Astrocyte (in vitro differentiated cells and primary cell): ENCODE results near the gene MRPS12.

ENCODE experiments used
- CTCF ChIP-seq: IDR thresholded peaks from 2 replicates; pipeline ENCODE4 v1.5.1; 2011; ENCODE audit warnings: low read depth, mild to moderate bottlenecking, inconsistent platforms, low read length, moderate library complexity; ENCODE audit not compliant: insufficient read depth
- EZH2 ChIP-seq: IDR thresholded peaks from 2 replicates; pipeline ENCODE4 v1.6.1; 2012; ENCODE audit warnings: mild to moderate bottlenecking, low read length, inconsistent platforms; ENCODE audit not compliant: insufficient read depth

DNA sequence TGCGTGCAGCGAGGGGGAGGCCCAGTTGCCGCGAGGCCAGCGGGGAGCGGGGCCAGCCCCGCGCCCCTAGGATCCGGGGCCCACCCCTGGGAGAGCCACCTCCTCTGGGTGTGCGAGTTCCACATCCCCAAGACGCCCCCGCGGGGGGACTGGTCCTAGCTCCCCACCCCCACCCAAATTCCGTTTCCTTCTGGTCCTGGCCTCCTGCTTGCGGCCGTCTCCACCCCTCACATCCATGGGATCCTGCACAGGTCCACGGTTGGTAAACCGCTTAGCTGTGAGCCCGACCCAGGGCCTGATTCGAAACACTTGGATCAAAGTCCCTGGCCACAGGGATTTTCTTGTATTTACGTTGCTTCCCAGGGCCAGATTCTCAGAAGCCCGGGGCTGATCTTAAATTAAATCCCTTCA lies 45.1 kb downstream of the MRPS12 start:
- TF ChIP-seq CTCF: no peak
- no peak for TF ChIP-seq EZH2
